NCI-H2196 treated with DMSO at 0.1 percent for 48 hours (cell line): Measurements from ENCODE around the gene CD22.
"Not testable (repeated sequence)": the region's sequence is repeated elsewhere in the genome, so short reads cannot be mapped to it uniquely, and the experiment has no call there.

Experiments used
- DNase-seq: peaks from one replicate; lab custom pipeline; 2025; ENCODE audit not compliant: unreplicated experiment; lab: John Stamatoyannopoulos, UW

The CD22 gene

GRCh38 chr19:35357867-35358573 is 29.0 kb downstream of the CD22 start, which contains the start of gene FFAR3:
FFAR3 (plus strand) TSS chr19:35358460; CDS start chr19:35358891, 431 bp downstream.
- DNase-seq, result no peak

- not testable (repeated sequence) for DNase-seq
These were observed 29.8 kb downstream of the CD22 start for GRCh38 chr19:35358834-35359233.

GRCh38 chr19:35359395-35359794 is 30.4 kb downstream of the CD22 start:
- DNase-seq, result not testable (repeated sequence)

- DNase-seq, result not testable (repeated sequence)
These were observed 31.1 kb downstream of the CD22 start for GRCh38 chr19:35360081-35360480.

GRCh38 chr19:35360880-35361420 is 32.0 kb downstream of the CD22 start:
- no peak for DNase-seq

- DNase-seq, result no peak
These were observed 33.4 kb downstream of the CD22 start for GRCh38 chr19:35362261-35363000.

- no peak for DNase-seq
These were observed 34.1 kb downstream of the CD22 start for GRCh38 chr19:35363001-35363590.

- no peak for DNase-seq
These were observed 34.9 kb downstream of the CD22 start for GRCh38 chr19:35363711-35364425.

GRCh38 chr19:35365303-35365702 is 36.3 kb downstream of the CD22 start:
- DNase-seq, result no peak

- no peak for DNase-seq
These were observed 39.4 kb downstream of the CD22 start for GRCh38 chr19:35368378-35368777.

- DNase-seq, result no peak
These were observed 40.5 kb downstream of the CD22 start for GRCh38 chr19:35369522-35369921.

GRCh38 chr19:35370722-35371121 is 41.7 kb downstream of the CD22 start, which contains the start of gene GPR42:
GPR42 (plus strand) TSS chr19:35371068; CDS start chr19:35371360, 292 bp downstream.
- no peak for DNase-seq

GRCh38 chr19:35373492-35373891 is 44.5 kb downstream of the CD22 start:
- no peak for DNase-seq

- not testable (repeated sequence) for DNase-seq
These were observed 45.0 kb downstream of the CD22 start for GRCh38 chr19:35374031-35374430.

GRCh38 chr19:35375505-35376307 is 46.7 kb downstream of the CD22 start:
- DNase-seq, result no peak

- no peak for DNase-seq
These were observed 48.7 kb downstream of the CD22 start for GRCh38 chr19:35377656-35378055.

- DNase-seq, result no peak
These were observed 49.4 kb downstream of the CD22 start for GRCh38 chr19:35378356-35378755.

GRCh38 chr19:35379545-35379944 is 50.6 kb downstream of the CD22 start:
- not testable (repeated sequence) for DNase-seq

GRCh38 chr19:35379992-35380391 is 51.0 kb downstream of the CD22 start:
- DNase-seq, result no peak
